AG10803 (cell line): ENCODE measurements around the gene NOX5.
A peak's percentile ranks its signal among the peaks of the same experiment; 100 is the strongest.
"Not testable (repeated sequence)": the region's sequence is repeated elsewhere in the genome, so short reads cannot be mapped to it uniquely, and the experiment has no call there.

Experiments
- DNase-seq: peaks from one replicate; pipeline ENCODE4 v3.0.0; 2010; ENCODE audit warnings: low read depth
- H3K4me3 ChIP-seq: 2 replicates; pipeline ENCODE4 v1.5.1; 2011; ENCODE audit warnings: mild to moderate bottlenecking, low read length, control low read depth
- TF ChIP-seq, protein P1 (sequence below): conservative IDR thresholded peaks from 2 replicates; pipeline ENCODE4 v1.5.1; 2011; ENCODE audit warnings: mild to moderate bottlenecking, low read length, control low read depth, inconsistent platforms

The NOX5 gene

DNA sequence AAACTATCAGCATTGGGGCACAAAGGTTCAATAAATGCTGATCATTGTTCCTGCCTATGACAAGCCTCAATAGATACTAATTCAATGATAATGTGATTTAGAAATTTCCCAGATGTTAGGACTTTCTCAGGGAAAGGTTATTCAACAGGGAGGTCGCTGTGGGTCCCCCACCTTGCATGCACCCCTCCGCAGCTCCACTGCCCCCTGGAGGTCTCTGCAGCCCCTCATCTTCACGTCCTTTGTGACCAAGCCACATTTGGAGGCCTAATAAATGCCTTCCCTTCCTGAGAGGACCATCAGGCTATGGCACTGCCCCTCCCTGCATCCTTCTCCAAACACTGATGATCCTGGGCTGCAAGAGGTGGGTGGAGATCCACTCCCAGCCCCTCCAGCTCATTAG lies 50.2 kb downstream of the NOX5 start:
- no peak overlapping the region for H3K4me3 ChIP-seq
- TF ChIP-seq, protein P1, sequence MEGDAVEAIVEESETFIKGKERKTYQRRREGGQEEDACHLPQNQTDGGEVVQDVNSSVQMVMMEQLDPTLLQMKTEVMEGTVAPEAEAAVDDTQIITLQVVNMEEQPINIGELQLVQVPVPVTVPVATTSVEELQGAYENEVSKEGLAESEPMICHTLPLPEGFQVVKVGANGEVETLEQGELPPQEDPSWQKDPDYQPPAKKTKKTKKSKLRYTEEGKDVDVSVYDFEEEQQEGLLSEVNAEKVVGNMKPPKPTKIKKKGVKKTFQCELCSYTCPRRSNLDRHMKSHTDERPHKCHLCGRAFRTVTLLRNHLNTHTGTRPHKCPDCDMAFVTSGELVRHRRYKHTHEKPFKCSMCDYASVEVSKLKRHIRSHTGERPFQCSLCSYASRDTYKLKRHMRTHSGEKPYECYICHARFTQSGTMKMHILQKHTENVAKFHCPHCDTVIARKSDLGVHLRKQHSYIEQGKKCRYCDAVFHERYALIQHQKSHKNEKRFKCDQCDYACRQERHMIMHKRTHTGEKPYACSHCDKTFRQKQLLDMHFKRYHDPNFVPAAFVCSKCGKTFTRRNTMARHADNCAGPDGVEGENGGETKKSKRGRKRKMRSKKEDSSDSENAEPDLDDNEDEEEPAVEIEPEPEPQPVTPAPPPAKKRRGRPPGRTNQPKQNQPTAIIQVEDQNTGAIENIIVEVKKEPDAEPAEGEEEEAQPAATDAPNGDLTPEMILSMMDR = no peak

DNA sequence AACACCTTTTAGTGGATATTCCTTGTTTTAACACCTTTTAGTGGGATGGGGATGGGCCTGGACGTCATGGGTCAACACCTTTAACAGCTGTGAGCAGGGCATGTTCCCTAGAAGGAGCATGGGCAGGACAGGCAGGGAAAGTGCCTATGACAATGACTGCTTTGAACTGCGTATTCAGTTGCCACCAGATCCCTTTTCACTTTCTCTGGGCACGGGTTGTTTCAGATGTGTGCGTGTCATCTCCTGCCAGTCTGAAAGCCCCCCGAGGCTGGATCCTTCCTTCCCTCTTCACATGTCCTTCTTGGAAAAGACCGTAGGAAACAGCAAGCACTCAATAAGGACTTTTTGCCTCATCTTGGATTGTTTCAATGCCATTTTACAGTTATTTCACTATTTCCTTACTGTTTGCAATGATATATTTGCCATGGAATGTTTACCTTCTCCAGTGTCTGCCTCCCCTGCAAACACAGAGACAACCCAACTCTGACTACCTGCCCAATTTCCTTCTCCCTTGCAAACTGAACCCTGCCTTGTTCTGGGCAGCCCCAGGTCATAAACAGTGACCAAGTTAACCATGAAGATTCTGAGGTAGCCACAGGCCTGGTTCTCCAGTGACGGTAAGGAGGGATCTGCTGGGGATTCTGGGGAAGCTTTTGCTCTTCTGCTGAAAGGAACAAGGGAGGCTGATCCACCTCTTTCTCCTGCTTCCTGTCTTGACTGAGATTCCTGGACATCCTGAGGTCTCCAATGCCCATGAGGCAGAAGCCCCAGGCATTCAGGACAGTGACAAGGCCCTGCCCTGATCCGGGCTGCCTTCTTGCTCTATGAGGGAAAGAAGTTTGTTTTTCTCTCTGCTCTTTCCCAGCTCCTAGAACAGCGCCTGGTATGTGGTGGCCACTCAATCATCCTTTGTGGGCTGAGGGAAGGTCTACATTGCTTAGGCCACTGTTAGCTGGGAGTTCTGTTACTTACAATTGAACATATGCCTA lies 51.8 kb downstream of the NOX5 start:
- no peak overlapping the region for H3K4me3 ChIP-seq
- no peak for DNase-seq
- TF ChIP-seq, protein P1 = no peak

More for the DNA sequence above, 50.2 kb downstream of the NOX5 start:
- DNase-seq = no peak

DNA sequence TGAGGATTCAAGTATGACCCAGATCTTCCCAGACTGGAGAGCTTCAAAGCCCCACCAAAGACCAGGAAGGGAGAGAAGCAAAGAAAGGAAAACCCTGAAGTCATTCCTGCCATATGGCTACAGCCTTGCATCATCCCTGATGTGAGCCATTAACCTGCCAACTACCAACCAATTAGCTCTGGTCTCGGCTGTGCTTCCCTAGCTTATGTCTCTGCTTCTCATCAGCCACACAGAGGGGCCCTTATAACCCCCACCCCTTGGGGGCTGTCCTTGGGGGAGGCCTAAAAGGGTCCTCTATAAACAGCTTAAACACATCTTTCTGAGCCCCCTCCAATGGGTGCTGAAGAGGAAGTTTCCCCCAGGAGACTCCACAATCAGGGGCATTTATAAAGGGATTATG lies 52.8 kb downstream of the NOX5 start:
- DNase-seq = peak; percentile 27
- TF ChIP-seq, protein P1 = no peak
- H3K4me3 ChIP-seq = no peak overlapping the region

DNA sequence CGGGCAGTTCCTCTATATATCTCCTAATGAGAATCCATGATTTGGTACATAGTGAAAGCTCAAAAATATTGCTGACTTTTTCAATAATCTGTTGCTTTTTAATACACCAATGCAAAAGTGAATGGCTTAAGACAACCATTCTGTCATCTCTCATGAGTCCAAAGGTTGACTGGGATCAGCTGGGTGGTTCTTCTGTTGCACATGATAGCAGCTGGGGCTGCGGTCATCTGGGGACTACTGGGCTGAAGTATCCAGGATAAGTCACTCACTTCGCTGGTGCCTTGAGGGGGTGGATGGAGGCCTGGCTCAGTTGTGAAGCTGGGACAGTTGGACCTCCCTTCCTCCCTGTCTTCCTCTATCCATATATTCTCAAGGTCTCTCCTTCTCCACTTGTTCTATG lies 53.7 kb downstream of the NOX5 start:
- TF ChIP-seq, protein P1 = no peak
- DNase-seq = no peak
- H3K4me3 ChIP-seq = no peak overlapping the region

DNA sequence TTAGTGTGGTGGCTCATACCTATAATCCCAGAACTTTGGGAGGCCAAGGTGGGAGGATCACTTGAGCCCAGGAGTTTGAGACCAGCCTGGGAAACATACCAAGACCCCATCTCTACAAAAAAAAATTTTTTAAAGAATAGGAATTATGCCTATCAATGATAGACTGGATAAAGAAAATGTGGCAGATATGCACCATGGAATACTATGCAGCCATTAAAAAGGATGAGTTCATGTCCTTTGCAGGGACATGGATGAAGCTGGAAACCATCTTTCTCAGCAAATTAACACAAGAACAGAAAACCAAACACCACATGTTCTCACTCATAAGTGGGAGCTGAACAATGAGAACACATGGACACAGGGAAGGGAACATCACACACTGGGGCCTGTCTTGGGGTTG lies 54.8 kb downstream of the NOX5 start:
- DNase-seq, H3K4me3 ChIP-seq: not testable (repeated sequence)

DNA sequence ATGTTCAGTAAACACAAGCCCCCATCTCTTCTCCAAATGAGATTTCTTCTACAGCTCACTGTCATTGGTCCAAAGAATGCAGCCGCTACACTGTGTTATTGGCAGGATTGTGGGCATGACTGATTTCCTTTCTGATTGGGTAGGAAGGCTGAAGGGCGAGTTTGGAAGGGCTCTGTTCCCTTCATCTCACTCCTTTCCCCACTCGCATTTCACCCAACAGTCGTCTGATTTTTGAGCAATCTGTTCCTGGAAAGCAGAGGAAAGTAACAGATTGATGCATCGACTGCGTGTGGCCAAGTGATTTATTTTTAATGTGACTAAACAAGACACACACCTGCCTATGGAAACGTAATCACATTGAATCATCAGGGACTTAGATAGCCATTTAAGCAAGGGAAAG lies 55.5 kb downstream of the NOX5 start:
- H3K4me3 ChIP-seq = no peak overlapping the region
- TF ChIP-seq, protein P1 = no peak
- no peak for DNase-seq

DNA sequence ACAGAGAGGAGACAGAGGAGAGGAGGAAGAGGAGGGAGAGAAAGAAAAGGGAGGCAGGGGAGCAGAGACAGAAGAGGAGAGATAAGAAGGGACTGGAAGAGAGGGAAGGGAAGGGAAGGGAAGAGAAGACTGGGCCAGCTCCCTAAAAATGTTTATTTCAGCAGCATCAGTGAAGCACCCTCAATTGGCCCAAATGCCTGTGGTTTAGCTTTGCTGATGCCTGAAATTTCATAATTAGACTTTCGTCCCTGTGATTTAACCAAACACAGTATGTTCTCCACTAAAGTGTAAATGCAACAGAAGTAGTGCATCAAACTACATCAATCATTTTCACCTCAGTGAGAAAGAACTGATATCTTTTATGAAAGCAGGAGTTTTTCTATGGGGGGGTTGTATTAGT lies 55.9 kb downstream of the NOX5 start:
- no peak for DNase-seq
- no peak overlapping the region for H3K4me3 ChIP-seq
- TF ChIP-seq, protein P1 = no peak
